Skeletal muscle tissue (tissue), 4 donors: ENCODE data around the gene CCNC. TPM values are rescaled to one million over a fixed set of nuclear protein-coding genes. Genes with fewer than 3 reads are reported as not detected.
A peak's percentile ranks its signal among the peaks of the same experiment; 100 is the strongest.

ENCODE experiments used
- H3K27ac ChIP-seq: one replicate; pipeline ENCODE4 v1.7.0; 2013; ENCODE audit warnings: mild to moderate bottlenecking, low read depth, low read length, inconsistent platforms
- H3K27me3 ChIP-seq, 3 donors: one replicate each; pipeline ENCODE4 v1.7.0; 2013; ENCODE audit warnings: low read length in 3 of 3; ENCODE audit not compliant: control insufficient read depth in 3 of 3, insufficient read depth in 3 of 3
- H3K36me3 ChIP-seq, 3 donors: one replicate each; pipeline ENCODE4 v1.7.0; 2013; ENCODE audit warnings: low read length in 3 of 3; ENCODE audit not compliant: control insufficient read depth in 3 of 3, insufficient read depth in 3 of 3
- H3K4me1 ChIP-seq, 3 donors: one replicate each; pipeline ENCODE4 v1.7.0; 2013; ENCODE audit warnings: low read length in 3 of 3, mild to moderate bottlenecking in 3 of 3; ENCODE audit not compliant: control insufficient read depth in 3 of 3, insufficient read depth in 3 of 3
- H3K4me3 ChIP-seq, 3 donors: one replicate each; pipeline ENCODE4 v1.7.0; 2013; ENCODE audit warnings: low read length in 3 of 3
- H3K9ac ChIP-seq, 3 donors: one replicate each; pipeline ENCODE4 v1.7.0; 2013; ENCODE audit warnings: low read length in 3 of 3, mild to moderate bottlenecking in 3 of 3, moderate library complexity in 2 of 3, low read depth in 1 of 3
- H3K9me3 ChIP-seq, 3 donors: one replicate each; pipeline ENCODE4 v1.7.0; 2013; ENCODE audit warnings: low read length in 3 of 3; ENCODE audit not compliant: control insufficient read depth in 3 of 3
- total RNA-seq: library from RNA; depleted of rRNA; stranded (reverse); fragments of >200 nt; gene quantifications from one replicate; pipeline ENCODE4 v1.2.3, GENCODE V29; 2014
- donor health status: Osteomylitis.

Gene CCNC
- total RNA-seq, 1 donor from 2014 or later = 38.1 TPM

DNA sequence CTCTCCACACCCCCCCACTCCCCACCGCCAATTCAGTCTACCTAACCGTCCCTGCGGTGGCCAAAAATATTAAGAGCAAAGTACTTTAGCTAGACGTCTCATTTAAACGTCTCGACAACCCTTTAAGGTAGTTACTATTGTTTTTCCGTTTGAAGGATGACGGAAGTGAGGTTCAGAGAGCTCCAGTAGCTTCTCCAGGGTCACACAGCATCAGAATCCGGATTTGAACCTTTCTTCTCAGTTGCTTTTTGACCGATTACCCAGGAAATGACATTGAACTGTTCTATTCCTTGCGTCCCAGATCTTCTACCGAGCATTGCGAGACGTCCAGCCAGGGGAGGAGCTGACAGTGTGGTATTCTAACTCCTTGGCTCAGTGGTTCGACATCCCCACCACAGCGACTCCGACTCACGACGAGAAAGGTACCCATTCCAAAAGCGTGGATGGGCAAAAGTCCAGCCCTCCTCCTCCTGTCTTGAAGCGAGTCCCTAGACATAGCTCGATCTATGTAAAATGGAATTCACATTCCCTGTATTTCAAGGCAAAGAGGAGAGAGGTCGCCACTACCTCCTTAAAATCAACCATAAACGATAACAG, 40.5 kb upstream of the CCNC start:
- Histone ChIP-seq H3K4me3 (no peak overlapping the region), H3K4me1 (peaks cover 8 to 18% (median 15%) of the 10 kb centered on the region in 3 donors), H3K9ac (no peak overlapping the region), H3K36me3 (no peaks in the 10 kb centered on the region), H3K27ac (no peak overlapping the region), H3K27me3 (peaks cover 94 to 97% (median 94%) of the 10 kb centered on the region in 3 donors), H3K9me3 (no peaks in the 10 kb centered on the region)

DNA sequence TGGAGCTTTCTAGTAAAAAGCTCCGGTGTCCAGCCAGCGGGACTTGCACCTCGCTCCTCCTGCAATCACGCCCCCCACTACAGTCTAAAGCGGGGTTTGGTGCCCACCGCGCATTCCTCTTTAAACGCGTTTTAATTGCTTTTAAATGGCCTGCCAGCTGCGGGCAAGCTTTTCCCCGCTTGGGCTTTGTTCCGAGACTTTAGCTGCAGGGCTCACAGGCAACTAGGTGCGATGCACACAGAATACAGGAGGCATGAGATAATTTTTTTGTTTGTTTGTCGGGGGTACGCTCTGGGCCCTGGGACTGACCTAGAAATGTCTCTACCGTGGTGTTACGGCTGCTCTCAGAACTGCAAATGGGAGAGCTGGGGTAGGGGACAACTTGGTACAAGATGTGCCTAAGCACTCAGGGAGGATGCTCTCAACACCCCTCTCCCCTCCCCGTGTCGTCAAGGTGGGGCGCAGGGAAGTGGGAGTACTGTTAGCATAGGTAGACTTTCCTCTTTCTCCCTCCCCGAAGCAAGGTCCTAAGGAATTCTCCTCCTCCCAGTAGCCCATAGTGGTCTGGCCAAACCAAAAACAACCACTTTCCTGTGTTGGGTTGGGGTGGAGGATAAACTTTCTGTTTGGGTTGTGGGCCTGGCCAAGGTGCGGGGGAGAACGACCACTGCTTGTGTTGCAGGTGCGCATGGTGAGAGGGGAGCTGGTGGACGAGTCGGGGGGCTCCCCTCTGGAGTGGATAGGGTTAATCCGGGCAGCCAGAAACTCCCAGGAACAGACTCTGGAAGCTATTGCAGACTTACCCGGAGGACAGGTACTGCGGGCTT, 39.8 kb upstream of the CCNC start:
- H3K27ac ChIP-seq = no peak overlapping the region

DNA sequence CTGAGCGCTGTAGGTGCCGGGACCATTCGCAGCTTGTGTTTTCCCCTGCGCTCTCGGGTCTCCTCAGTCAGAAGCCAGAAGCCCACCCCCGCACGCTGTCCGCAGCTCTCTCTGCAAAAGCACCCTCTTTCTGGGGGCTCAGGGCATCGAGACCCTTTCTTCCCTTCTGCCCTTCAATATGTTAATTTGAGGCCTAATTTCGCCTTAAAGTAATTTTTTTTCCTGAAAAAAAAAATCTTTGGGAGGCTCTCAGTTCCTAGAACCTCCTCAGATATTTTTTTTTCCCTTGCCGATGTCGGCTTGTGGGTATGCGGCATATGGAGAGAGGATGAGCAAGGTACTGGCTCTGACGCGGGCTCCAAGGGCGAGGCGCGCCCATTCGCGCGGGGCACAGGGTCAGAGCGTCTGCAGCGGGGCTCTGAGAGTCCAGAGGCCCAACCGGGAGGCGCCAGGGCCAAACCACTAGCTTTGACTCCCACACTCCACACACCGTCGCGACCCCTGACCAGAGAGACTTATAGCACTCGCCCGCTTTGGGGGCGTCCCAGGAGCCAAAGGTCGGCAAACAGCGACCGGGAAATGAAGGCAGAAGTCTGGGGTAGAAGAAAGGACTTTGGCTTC, 39.1 kb upstream of the CCNC start:
- H3K27me3 ChIP-seq = peaks cover 95 to 99% (median 97%) of the 10 kb centered on the region in 3 donors
- H3K4me1 ChIP-seq = peaks cover 19 to 26% (median 21%) of the 10 kb centered on the region in 3 donors
- no peak overlapping the region for H3K9ac ChIP-seq
- H3K36me3 ChIP-seq = no peaks in the 10 kb centered on the region
- no peak overlapping the region for H3K4me3 ChIP-seq
- H3K27ac ChIP-seq = no peak overlapping the region
- H3K9me3 ChIP-seq = no peaks in the 10 kb centered on the region

More for the DNA sequence above, 39.8 kb upstream of the CCNC start:
- Histone ChIP-seq H3K9me3 (no peaks in the 10 kb centered on the region), H3K36me3 (no peaks in the 10 kb centered on the region), H3K27me3 (peaks cover 95 to 99% (median 97%) of the 10 kb centered on the region in 3 donors), H3K9ac (no peak overlapping the region), H3K4me3 (no peak overlapping the region), H3K4me1 (peaks cover 15 to 20% (median 20%) of the 10 kb centered on the region in 3 donors)

DNA sequence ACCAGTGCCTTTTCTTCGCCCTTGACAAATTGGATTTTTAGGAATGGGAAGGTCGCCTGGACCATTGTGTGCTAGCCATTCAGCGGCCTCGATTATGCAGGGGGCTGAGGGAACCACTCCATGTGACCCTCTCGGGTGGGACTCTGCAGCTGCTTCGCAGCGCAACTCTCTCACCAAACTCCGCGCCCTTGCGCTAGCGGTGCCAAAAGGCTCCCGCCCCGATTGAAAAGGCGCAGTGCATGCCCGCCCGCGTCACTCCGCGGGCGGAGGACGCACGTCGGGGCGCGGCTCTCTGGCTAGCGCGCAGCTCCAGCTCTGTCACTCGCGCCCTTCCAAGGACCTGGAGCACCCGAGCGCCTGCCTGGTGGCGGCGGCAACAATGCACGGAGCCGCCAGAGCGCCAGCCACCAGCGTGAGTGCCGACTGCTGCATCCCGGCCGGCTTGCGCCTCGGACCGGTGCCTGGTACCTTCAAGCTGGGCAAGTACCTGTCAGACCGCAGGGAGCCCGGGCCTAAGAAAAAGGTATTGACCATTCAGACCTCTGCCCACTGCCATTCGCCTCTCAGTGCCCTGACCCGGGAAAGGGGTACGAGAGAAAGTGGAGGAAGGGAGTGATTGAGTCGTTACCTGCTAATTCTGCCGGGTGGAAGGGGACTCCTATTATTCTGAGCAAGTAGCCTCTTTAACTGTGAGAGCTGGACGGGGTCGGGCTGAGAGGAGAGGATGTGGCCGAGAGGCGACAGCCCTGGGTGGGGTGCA, 38.4 kb upstream of the CCNC start, which contains the start of gene PRDM13:
Gene PRDM13, plus strand, starts transcription at position 178 of the 760 bp plus-strand sequence. Its CDS starts 202 bp downstream, at position 380.
- H3K27me3 ChIP-seq = peaks cover 93 to 99% (median 98%) of the 10 kb centered on the region in 3 donors
- H3K36me3 ChIP-seq = no peaks in the 10 kb centered on the region
- no peak within 1 kb of the TSS for H3K9ac ChIP-seq
- peaks cover 19 to 26% (median 21%) of the 10 kb centered on the region in 3 donors for H3K4me1 ChIP-seq
- no peak within 1 kb of the TSS for H3K27ac ChIP-seq
- H3K4me3 ChIP-seq = no peak within 1 kb of the TSS
- H3K9me3 ChIP-seq = no peaks in the 10 kb centered on the region

DNA sequence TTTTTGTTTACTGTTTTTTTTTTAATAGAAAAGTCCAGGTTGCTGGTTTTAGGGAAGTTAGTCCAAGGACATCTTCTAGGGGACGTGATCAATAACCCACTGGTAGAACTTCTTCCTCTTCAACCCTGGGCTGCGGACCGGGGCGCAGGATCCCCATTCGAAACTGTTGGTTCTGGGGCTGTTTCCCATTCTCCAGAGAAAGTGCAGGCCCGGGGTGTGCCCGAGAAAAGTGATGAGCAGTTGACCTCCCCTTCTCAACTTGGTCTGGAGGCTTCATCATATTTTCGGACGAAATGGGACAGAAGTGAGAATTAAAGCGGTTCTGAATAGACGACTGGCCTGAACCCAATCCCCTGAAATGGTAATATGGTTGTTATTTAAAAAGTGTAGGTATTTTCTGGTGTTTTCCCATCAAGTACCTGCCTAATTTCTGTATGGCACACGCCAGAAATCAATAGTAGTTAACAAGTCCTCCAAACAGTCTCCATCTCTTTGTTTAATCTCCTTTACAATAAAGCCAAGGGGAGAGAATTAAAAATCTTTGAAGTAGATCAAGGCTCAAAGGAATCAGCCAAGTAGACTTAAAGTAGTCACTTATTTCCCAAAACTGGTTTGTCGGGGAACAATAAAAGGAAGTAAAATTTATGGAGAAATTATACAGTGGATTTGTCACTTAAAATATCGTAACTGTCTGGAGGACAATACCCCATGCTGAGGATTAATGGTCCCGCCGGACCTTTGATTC, 37.6 kb upstream of the CCNC start:
- no peaks in the 10 kb centered on the region for H3K9me3 ChIP-seq
- peaks cover 19 to 26% (median 21%) of the 10 kb centered on the region in 3 donors for H3K4me1 ChIP-seq
- H3K27me3 ChIP-seq = peaks cover 92 to 100% (median 96%) of the 10 kb centered on the region in 3 donors
- no peaks in the 10 kb centered on the region for H3K36me3 ChIP-seq
- H3K27ac ChIP-seq = no peak overlapping the region
- H3K4me3 ChIP-seq = no peak overlapping the region
- no peak overlapping the region for H3K9ac ChIP-seq

DNA sequence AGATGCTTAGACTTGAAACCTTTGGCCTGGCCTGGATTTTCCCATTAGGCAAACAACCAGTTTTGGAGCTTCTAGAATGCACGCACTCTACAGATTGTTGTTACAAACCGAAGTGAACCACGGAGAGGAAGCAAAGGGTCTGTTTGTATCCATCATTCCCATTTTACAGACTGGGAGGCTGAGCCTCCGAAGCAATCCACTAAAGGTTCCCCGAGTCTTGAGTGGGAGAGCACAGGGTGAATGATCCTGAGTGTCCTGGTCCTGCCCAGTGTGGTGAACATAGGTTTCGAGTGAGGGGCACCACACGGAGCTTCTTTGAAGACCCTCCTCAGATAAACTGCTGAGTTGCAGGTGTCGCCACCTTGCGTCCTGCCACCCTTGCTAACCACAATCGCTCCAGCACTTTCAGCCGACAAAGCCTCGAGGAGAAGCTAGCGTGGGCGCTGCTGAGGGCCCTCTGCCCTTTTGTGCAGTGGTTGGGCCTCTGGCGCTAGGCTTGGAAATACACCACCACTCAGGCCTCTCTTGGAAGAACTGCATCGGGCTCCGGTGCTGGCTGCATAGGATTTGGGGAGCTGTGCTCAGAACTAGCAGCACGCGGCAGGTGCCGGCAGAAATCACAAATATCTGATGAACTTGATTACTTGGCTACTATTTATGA, 36.7 kb upstream of the CCNC start:
- Histone ChIP-seq H3K36me3 (no peaks in the 10 kb centered on the region), H3K4me1 (peaks cover 19 to 26% (median 21%) of the 10 kb centered on the region in 3 donors), H3K27me3 (peaks cover 93 to 99% (median 95%) of the 10 kb centered on the region in 3 donors), H3K9me3 (no peaks in the 10 kb centered on the region), H3K27ac (no peak overlapping the region), H3K9ac (no peak overlapping the region), H3K4me3 (no peak overlapping the region)

DNA sequence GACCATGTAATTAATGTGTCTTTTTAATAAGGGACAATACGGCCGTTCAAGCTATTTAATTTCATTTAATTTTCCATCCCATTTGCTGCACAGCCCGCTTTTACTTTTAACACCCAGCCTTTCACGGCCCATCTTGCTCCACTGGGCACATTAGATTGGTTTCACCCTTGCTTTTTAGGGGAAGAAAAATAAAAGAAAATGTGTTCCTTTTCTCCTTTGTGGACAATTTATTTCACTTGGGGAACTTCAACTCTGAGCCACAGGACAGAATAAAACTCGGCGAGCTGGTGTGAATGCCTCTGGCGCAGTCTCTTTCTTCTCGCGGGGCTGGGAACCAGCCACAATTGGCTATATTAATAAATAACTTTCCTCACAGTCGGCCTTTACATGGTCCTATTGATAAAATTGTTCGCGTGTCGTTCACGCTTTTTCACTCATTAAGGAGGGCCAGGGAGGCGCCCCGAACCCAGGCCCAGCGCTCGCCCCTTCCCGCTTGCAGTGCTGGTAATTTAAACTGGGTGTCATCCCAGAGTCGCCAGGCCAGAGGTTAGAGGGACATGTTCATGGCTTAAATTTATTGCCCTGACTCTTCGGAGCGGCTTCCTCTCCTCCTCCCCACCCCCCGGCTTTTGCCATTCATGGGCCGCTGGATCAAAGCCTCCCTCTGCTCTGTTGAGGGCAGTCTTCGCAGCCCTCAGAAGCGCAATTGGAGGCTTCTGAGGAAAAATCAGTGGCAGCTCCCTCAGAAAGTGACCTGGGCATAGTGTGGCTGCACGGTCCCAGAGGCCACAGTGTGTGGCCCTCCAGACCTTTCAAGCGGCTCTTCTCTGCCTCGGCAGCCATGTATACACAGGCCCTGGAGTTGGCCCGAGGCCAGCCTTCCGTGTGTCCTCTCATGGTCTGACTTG, 36.0 kb upstream of the CCNC start:
- Histone ChIP-seq H3K4me3 (peak overlapping the region; percentile 44 to 67 (median 54)), H3K36me3 (no peaks in the 10 kb centered on the region), H3K27ac (no peak overlapping the region)

DNA sequence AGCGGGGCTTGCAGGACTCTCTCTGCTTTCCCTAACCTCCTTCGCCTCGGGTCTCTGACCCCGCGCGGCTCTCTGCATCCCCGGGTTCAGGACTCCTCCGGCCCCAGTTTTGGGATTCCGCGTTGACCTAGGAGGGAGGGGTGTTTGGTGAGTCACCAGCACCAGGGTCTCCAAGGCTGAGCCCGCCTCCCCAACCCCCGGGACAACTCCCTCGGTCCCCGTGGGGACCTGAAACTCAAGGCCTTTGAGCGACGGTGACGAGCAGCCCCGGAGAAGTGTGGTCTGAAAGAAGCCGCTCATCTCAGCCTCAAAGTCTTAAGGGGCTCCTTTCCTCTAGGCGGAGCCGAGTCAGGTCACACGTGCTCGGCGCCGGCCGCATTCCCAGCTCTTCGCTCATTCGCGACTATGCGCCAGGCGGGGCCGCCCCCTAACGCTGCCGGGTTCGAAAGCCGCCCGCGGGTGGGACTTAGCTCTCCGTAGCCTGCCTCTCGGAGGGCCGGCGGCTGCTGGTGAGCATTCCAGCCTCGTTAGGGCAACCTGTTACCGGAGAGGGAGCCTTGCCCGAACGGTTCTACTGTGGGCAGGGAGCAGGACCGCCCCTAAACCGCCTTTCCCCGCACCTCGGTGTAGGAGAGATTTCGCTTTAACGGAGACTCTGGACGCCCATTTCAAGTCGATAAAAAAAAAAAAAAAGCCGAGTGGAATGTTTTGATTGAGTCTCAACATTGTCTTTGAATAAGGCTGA, 35.1 kb upstream of the CCNC start:
- peaks cover 19 to 26% (median 21%) of the 10 kb centered on the region in 3 donors for H3K4me1 ChIP-seq
- H3K9me3 ChIP-seq = no peaks in the 10 kb centered on the region
- peak overlapping the region; percentile 44 to 67 (median 54) for H3K4me3 ChIP-seq
- H3K27ac ChIP-seq = no peak overlapping the region
- H3K36me3 ChIP-seq = no peaks in the 10 kb centered on the region
- peak overlapping the region in 1 of 3 donors; percentile 17 for H3K9ac ChIP-seq
- H3K27me3 ChIP-seq = peaks cover 84 to 90% (median 89%) of the 10 kb centered on the region in 3 donors

More for the DNA sequence above, 36.0 kb upstream of the CCNC start:
- Histone ChIP-seq H3K27me3 (peaks cover 88 to 92% (median 91%) of the 10 kb centered on the region in 3 donors), H3K9ac (peak overlapping the region in 1 of 3 donors; percentile 17), H3K9me3 (no peaks in the 10 kb centered on the region), H3K4me1 (peaks cover 19 to 26% (median 21%) of the 10 kb centered on the region in 3 donors)
